HUES64 (cell line): ENCODE results near the gene RFWD3.

Experiments used
- H3K27ac ChIP-seq: 2 replicates; pipeline ENCODE4 v1.7.0; 2013; ENCODE audit warnings: low read depth, low read length, inconsistent platforms
- H3K27me3 ChIP-seq: 2 replicates; pipeline ENCODE4 v1.6.1; 2013; ENCODE audit warnings: mild to moderate bottlenecking, low read length; ENCODE audit not compliant: insufficient read depth
- H3K36me3 ChIP-seq: 2 replicates; pipeline ENCODE4 v1.6.1; 2013; ENCODE audit warnings: mild to moderate bottlenecking, low read length; ENCODE audit not compliant: insufficient read depth
- H3K4me1 ChIP-seq: 2 replicates; pipeline ENCODE4 v1.6.1; 2013; ENCODE audit warnings: mild to moderate bottlenecking, low read length, moderate library complexity; ENCODE audit not compliant: insufficient read depth
- H3K4me3 ChIP-seq: 2 replicates; pipeline ENCODE4 v1.5.1; 2013; ENCODE audit warnings: mild to moderate bottlenecking, low read length, moderate library complexity
- H3K9ac ChIP-seq: 2 replicates; pipeline ENCODE4 v1.6.1; 2013; ENCODE audit warnings: mild to moderate bottlenecking, low read depth, low read length
- H3K9me3 ChIP-seq: 2 replicates; pipeline ENCODE4 v1.6.1; 2013; ENCODE audit warnings: low read depth, low read length; ENCODE audit not compliant: insufficient read depth
- WGBS: fragments of 150-250, 120-280 bp; methylation state at CpG from one replicate; pipeline ENCODE4 v1.1.7; 2013; ENCODE audit warnings: missing lambda C conversion rate; 5-methylcytosine and 5-hydroxymethylcytosine counted together

RFWD3 gene

DNA sequence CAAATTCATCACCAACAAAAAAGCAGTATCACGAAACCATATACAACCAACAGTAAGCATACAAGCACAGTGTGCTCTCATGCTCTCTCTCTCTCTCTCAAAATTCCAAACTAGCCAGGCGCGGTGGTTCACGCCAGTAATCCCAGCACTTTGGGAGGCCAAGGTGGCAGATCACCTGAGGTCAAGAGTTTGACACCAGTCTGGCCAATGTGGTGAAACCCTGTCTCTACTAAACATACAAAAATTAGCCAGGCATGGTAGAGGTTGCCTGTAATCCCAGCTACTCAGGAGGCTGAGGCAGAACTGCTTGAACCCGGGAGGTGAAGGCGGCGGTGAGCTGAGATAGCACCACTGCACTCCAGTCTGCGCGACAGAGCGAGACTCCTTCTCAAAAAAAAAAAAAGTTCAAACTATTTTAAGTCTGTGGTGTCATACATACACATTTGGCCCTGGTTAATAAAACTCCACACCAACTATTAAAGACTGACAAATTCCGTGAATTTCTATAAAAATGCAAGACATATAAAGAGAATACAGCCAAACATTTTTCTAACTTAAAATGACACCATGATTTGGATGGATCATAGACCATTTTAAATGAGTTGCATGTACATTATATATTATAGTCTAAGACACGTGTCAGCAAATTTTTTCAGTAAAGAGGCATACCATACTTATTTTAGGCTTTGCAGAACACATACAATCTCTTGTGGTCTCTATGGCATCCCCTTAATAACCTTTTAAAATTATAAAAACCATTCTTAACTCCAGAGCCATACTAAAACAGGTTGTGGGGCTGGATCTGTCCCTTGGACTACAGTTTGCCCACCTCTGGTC is 90.7 kb downstream of the RFWD3 start:
- no peak overlapping the region for H3K27ac ChIP-seq
- H3K4me1 ChIP-seq: no peaks in the 10 kb centered on the region
- WGBS: 92% methylated on average over 12 of the region's 12 CpGs

GRCh38 chr16:74575175-74575806 is 91.4 kb downstream of the RFWD3 start:
- WGBS: 98% methylated on average over 5 of the region's 7 CpGs
- Histone ChIP-seq H3K4me3 (no peak overlapping the region), H3K4me1 (no peaks in the 10 kb centered on the region), H3K36me3 (no peaks in the 10 kb centered on the region), H3K9me3 (no peaks in the 10 kb centered on the region), H3K9ac (no peak overlapping the region), H3K27ac (no peak overlapping the region), H3K27me3 (no peaks in the 10 kb centered on the region)

More for the DNA sequence above, 90.7 kb downstream of the RFWD3 start:
- Histone ChIP-seq H3K4me3 (no peak overlapping the region), H3K9ac (no peak overlapping the region), H3K36me3 (no peaks in the 10 kb centered on the region), H3K27me3 (no peaks in the 10 kb centered on the region), H3K9me3 (no peaks in the 10 kb centered on the region)

GRCh38 chr16:74574146-74574545 is 92.5 kb downstream of the RFWD3 start:
- H3K36me3 ChIP-seq: no peaks in the 10 kb centered on the region
- no peak overlapping the region for H3K4me3 ChIP-seq
- H3K9me3 ChIP-seq: no peaks in the 10 kb centered on the region
- no peak overlapping the region for H3K27ac ChIP-seq
- WGBS: 100% methylated on average over 2 of the region's 2 CpGs
- no peaks in the 10 kb centered on the region for H3K4me1 ChIP-seq
- H3K27me3 ChIP-seq: no peaks in the 10 kb centered on the region
- H3K9ac ChIP-seq: no peak overlapping the region

DNA sequence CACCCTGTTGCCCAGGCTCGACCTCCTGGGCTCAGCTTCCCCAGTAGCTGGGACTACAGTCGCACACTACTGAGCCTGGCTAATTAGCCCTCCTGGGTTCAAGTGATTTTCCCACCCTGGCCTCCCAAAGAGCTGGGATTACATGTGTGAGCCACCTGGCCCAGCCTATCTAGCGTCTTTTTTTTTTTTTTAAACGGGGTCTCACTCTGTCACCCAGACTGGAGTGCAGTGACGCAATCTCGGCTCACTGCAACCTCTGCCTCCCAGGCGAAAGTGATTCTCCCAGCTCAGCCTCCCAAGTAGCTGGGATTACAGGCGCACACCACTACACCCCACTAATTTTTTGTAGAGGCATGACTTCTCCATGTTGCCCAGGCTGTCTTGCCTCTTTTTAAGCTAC is 93.1 kb downstream of the RFWD3 start:
- 89% methylated on average over 8 of the region's 8 CpGs for WGBS
- Histone ChIP-seq H3K36me3 (no peaks in the 10 kb centered on the region), H3K4me1 (no peaks in the 10 kb centered on the region), H3K9ac (no peak overlapping the region), H3K27ac (no peak overlapping the region), H3K4me3 (no peak overlapping the region), H3K27me3 (no peaks in the 10 kb centered on the region), H3K9me3 (no peaks in the 10 kb centered on the region)
